HG03565 (cell line): ENCODE results near the gene FCRL2.
"Not testable (repeated sequence)": the region's sequence is repeated elsewhere in the genome, so short reads cannot be mapped to it uniquely, and the experiment has no call there.

Source experiments
- ATAC-seq: cut with Tn5 transposase; IDR thresholded peaks from one replicate; pipeline ENCODE4 v1.9.1; 2021; ENCODE audit warnings: mild to moderate bottlenecking, moderate library complexity; ENCODE audit not compliant: unreplicated experiment

The FCRL2 gene

DNA sequence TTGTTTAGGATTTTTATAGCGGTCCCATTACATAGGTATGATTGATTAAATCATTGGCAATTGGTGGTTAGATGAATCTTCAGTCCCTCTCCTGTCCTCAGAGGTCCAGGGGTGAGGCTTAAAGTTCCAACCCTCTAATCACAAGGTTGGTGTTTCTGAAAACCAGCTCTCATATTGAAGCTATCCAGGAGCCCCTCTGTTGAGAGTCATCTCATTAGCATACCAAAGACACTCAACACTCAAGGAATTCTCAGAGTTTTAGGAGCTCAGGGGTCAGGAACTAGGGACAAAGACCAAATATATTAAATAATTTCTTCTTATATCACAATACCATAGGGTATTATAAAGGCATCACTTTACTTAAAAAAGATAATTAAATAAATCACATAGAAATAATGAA lies 23.3 kb downstream of the FCRL2 start:
- no peak for ATAC-seq

DNA sequence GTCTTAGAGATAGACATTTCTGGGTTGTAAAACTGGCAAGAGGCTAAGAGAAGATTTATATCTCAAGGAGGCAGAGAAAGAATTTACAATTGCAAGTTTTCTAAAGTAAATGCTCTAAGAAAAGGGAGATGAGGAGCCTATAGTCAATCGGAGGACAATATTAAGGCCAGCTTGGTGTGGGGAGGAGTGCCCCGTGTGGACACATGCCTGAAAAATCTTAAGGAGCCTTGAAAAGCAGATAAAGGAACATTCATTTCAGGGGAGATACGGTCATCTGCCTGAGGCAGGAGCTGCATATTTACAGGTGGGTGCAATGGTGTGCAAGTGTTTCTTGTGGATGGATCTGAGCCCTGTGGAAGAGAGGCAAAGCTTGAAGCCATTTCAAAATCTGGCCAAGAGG lies 25.6 kb downstream of the FCRL2 start:
- ATAC-seq = no peak

DNA sequence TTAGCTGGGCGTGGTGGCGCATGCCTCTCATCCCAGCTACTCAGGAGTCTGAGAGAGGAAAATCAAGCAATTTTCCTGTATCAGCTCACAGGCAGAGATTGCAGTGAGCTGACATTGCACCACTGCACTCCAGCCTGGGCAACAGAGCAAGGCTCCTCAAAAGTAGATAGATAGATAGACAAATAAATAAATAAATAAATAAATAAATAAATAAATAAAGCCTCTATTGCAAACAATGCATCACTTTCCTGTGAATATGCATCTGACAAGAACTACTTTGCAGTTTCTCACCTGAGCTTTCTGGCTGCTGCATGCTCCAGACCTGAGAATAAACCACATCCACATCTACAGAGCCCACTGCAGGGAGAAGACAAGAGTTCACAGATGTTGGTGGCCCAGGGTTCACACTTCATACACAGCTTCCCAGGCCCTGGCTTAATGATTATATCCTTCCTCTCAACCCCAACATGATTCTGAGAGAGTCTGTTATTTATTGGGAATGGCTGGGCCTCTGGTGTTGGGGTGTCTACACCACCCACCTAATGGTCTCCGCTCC lies 28.6 kb downstream of the FCRL2 start:
- ATAC-seq = no peak

DNA sequence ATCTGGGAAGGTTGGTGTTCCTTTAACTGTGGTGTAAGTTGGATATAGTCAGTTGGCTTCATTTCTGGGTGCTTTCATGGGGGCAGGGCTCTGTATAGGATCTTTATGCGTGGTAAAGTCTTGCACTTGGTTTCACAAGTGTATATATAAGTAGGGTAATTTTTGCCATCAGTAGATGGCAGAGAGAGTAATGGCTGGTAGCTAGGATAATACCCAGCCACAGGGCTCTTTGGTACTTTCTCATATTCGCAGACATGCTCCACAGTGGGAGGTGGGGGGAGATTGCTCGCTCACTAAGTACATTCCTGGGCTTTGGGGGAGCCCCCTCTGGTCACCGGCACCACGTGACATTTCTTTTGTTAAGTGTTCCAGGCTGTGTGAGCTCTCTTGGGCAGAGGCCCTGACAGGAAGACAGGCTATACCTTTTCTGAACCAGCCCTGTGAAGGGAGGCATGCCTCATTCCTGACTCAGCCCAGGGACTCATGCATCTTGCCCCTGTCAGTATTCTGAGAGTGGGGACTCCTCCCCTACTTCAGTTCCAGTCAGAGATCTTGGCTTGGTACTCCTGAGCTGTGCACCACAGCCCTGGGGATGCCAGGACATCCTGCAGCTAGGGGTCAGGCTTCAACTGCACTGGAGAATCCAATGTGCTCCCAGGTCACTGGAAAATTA lies 37.6 kb downstream of the FCRL2 start:
- ATAC-seq = no peak

DNA sequence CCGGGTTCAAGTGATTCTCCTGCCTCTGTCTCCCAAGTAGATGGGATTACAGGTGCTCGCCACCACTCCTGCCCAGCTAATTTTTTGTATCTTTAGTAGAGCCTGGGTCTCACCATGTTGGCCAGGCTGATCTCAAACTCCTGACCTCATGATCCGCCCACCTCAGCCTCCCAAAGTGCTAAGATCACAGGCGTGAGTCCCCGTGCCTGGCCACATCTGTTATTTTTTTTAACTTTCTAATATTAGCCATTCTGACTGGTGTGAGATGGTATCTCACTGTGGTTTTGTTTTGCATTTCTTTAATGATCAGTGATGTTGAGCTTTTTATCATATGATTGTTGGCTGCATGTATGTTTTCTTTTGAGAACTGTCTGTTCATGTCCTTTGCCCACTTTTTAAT lies 40.9 kb downstream of the FCRL2 start:
- not testable (repeated sequence) for ATAC-seq

DNA sequence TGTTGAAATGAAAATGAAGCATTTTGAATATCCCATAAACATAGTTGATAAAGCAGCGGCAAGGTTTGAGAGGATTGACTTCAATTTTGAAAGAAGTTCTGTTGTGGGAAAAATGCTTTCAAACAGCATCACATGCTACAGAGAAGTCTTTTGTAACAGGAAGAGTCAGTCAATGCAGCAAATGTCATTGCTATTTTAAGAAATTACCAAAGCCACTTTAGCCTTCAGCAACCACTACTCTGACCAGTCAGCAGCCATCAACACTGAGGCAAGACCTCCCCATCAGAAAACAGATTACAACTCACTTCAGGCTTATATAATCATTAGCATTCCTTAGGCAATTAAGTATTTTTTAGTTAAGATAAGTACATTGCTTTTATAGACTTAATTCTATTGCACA lies 42.6 kb downstream of the FCRL2 start:
- ATAC-seq = no peak

DNA sequence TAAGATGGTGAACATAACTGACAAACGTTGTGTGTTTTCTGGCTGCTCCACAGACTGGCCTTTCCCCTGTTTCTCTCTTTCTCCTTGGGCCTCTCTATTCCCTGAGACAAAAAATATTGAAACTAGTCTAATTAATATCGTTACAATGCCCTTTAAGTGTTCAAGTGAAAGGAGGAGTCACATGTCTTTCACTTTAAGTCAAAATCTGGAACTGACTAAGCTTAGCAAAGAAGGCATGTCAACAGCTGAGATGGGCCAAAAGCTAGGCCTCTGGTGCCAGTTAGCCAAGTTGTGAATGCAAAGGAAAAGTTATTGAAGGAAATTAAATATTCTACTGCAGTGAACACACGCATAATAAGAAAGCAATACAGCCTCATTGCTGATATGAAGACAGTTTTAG lies 44.2 kb downstream of the FCRL2 start:
- no peak for ATAC-seq

DNA sequence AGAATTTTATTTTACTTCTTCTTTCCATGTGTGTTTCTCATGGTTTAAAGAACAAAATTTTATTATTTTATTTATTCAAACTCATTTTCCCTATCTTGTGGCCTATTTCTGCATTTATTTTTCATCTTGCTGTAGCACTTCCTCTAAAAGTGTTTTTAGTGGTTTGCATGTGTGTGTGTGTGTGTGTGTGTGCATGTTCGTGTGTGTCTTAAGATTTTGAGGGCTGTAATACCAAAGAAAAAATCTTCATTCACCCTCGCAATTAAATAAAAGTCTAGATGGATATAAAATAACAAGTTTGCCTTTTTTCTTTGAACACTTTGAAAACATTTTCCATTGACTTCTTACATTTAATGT lies 51.7 kb downstream of the FCRL2 start:
- no peak for ATAC-seq

DNA sequence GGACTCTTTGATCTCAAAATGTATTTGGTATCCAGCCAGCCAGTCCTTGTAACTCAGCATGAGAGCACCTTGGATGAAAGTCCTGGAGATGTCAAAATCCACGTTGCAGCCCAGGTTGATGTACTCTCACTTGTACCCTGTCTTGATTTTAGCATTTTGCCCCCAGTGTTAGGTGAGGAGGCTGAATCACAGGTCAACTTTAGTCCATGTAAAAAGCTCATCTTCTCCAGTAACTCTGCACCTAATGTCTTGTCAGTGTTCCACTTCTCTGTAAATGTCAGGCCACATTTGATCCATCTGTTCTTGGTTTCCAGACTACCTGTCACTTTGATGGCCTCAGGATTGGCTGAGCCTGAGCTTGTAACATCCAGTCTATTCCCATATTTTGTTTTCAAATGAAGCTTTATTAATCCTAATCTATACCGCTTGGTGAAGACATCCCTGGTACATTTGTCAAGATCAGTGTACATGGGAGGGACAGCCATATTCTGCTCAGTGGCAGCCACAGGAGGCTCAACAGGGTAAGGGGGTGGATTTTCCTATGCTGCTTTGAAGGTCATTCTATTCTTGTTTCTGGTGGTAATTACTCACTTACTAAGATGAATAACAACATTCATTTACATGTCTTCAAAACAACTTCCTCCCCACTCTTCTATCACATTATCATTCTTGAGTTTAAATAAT lies 52.3 kb downstream of the FCRL2 start:
- no peak for ATAC-seq

DNA sequence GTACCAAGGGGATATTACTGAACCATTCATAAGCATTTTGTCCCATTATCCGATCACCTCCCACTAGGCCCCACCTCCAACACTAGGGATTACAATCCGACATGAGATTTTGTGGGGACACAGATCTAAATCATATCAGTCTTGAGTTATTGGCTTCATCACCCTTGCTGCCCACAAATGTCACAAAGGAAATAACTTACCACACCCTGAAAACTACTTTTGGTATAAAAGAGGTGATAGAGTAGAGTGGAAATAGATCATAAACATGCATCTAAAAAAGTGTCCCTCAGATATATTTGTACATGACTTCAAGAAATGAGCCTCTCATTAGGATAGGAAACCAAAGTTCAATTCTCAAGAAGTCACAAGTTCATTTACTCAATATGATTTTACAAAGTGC lies 53.8 kb downstream of the FCRL2 start:
- no peak for ATAC-seq

DNA sequence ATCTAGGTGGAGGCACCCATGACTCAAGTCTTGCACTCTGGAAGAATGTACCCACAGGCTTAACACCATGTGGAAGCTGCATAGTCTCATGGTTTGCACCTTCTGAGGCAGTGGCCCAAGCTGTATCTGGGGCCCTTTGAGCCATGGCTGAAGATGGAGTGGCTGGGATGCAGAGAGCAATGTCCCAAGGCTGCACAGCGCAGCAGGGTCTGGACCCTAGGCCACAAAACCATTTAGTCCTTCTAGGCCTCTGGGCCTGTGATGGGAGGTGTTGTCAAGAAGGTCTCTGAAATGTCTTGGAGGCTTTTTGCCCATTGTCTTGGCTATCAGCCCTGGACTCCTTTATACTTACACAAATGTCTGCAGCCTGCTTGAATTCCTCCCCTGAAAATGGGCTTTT lies 54.9 kb downstream of the FCRL2 start:
- ATAC-seq = no peak

DNA sequence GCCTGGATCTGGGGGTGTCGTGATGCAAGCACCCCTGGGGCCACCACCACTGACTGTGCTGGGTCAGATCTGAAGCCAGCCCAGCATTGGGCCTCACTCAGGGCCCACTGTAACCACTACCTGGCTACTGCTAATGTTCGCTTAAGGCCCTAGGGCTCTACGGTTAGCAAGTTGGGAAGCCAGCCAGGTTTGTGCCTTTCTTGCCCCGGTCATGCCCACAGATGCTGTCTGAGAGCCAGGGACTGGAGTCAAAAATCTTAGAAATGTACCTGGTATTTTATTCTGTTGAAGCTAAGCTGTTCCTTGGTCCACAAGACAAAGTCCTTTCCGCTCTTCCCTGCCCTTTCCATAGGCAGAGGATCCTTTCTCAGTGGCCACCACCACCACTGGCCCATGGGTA lies 61.2 kb downstream of the FCRL2 start:
- no peak for ATAC-seq

DNA sequence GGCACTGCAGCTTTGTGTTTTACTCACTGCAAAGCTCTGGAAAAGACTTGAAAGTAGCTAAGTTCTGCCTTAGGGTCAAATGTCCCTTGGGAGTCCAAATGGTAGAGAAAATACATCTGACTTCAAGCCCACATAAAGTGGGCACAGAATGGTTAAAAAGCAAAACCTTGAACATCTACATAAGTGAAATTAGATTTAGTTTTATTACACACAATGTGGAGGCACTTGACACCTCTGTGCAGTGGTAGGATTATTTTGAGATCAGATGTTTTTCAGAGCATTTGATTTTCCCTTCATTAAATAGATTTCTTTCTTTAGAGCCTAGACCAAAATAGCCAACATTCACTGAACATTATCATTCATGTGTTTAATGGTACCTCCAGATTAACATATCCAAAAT lies 65.1 kb downstream of the FCRL2 start:
- ATAC-seq = no peak

DNA sequence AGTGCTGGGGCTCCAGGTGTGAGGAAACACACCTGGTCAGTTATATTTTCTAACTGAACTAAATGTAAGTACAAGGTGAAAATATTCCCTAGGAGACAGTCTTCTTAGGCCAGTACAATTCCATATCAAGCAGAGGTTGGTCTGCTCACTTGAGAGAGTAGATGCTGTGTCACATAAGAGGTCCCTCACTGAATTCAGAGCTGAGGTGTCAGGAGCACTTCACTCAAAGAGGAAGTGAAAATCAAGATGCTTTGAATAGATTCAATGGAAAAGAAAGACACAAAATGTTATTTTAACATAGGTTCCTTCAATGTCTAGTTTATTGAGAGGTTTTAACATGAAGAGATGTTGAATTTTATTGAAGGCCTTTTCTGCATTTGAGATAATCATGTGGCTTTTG lies 72.1 kb downstream of the FCRL2 start:
- peak; percentile 64 for ATAC-seq

DNA sequence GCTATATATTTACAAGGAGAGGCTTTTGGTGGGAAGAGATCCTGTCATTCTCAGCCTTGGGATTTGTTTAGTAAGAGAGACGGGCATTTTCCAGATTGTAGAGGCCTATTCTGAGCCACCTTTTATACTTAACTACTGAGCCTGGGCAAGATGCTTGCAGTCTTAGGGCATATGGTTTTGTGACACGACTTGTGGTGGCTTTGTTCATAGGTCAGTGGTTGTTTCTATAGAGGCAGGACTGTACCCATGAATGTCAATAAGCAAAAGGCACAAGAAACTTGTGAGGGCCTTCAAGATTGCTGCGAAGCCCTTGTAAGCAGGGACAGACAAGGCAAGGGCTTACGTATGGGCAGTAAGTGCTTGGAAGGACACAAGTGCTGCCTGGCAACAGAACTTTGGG lies 73.0 kb downstream of the FCRL2 start:
- ATAC-seq = no peak

DNA sequence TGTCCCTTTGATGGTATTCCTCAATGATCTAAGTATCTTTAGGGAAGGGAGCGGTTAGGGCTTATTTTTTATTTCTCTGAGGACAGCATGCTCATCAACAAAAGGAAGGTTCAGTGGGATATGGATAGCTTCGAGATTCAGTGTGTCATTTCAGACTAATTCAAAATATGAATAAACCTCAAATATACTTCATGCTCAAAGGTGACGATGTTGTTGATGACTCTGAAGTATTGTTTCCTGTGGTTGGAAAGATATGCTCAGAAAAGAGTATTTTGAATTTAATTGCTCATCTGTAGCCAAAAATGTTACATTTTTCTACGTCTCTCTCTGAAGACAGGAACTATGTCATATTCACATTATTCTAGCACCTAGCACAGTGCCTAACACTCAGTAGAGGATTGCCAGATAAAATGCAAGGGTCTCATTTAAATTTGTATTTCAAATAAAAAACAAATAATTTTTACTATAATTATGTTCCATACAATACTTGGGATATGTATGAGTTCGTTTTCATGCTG lies 74.6 kb downstream of the FCRL2 start:
- ATAC-seq = no peak

DNA sequence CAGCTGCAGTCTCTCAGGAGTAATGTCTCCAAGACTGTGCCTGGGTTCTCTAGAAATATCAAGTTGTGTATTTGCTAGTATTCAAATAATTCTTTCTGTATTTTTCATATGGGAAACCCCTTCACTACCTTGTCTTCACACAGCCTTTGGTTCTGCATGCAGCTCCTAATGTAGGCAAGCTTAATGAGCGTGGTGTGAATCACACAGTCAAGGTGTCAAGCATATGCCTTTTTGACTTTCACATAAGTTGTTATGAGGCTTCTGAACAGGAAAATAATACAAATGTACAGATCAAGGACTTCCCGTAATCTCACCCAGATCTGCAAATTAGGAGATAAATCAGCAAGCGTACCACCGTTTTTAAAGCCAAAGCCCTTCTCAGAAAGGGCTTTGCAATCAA lies 76.2 kb downstream of the FCRL2 start, which contains the start of gene FCRL3:
Gene FCRL3 (minus strand): TSS at position 38 of the 400 bp plus-strand sequence. CDS start 280 bp downstream, outside the sequence.
- no peak for ATAC-seq

DNA sequence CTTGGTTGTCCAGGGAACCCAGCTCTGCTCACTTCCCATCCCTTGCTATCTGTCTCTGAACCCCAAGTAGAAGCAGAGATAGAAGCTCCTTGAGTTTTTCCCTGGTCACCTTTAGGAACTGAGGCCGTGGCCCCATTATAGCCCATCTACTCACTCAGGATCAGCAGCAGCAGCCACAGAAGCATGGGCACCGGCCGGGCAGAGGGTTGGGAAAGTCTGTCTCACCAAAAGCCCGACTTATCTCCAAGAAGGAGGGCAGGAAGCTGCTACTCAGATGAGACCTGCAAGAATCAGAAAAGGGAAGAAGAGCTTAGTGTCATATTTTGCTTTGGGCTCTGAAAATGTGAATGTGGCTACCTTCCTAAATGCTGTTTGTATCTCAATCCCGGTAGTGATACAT lies 76.6 kb downstream of the FCRL2 start:
- ATAC-seq = no peak

DNA sequence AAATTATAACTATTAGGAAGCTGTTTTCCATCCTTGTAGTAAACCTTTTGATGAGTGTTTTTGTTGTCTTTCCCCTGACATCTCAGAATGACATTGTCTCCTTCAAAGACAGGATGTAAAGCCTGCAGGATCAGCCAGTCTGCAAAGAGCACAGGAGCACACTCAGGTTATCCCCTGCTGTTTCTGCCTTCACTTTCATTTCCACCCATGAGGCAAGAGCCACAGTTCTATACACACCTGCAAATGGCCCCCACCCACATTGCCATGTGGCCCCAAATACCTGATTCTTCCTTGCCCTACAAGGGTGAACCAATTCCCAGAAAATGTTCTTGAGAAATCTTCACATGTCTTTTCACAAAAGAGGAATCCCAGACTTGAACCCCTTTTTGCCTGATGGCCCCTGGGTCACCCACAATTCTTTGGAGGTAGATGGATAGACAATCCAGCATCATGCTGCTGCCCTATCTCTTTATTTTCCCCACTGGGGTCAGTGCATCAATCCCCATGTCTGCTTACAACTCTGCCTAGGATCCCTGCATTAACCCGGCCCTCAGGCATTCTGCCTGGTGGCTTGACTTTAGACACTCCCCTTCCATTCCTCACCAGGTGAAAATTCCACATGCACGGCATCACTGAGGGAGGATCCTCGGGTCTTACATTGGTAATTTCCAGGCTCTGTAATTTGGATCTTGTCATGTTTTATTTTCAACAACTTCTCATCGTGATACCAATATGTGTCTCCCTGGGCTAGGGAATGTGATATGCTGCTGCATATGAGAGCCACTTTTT lies 79.0 kb downstream of the FCRL2 start:
- no peak for ATAC-seq

DNA sequence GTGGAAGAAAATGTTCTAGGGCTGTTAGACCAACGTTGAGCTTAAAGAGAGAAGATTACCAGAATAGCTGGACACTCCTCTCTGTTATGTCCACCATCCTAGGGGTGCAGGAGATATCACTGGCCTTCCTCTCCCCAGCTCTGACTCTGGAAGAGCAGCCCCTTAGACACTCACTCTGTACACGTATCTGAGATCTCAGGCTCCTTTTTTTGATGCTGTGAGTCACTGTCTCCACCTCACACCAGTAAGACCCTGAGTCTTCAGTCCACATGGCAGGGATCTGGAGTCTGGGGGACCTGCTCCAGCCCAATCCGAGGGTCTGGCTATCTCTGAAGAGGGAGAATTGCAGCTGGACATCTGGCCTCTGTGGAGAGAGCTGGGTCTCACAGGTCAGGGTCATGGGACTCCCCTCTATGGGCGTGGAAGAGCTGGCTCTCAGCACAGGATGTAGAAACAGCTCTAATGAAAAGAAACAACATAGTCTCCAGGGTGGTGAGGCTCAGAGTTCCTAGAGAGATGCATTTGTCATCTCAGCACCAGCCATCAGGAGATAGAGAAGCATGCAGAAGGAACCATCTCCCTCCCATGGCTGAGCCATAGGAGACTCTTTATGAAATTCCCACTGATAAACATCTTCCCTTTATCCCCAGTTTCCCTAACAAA lies 79.8 kb downstream of the FCRL2 start:
- no peak for ATAC-seq
